Sigmoid colon (tissue), 4 donors: ENCODE measurements around the gene C11orf58.

Experiments
- EP300 ChIP-seq, 4 donors: sonication (generic); formaldehyde crosslinking; IDR thresholded peaks; one replicate each; pipeline ENCODE4 v1.6.1; 2017; ENCODE audit warnings: antibody characterized with exemption in 4 of 4
- POLR2AphosphoS5 ChIP-seq, 4 donors: sonication (generic); formaldehyde crosslinking; IDR thresholded peaks; one replicate each; pipeline ENCODE4 v1.6.1; 2017; ENCODE audit warnings: antibody characterized with exemption in 4 of 4
- TF ChIP-seq, protein P1 (sequence below), 4 experiments: fragments of 450-650 bp in 3 of 4; fragments of 200-600 bp in 1 of 4; IDR thresholded peaks; one replicate each; pipeline ENCODE4 v1.5.1; 2016 to 2019; ENCODE audit warnings: antibody characterized with exemption in 4 of 4, mild to moderate bottlenecking in 3 of 4, moderate library complexity in 2 of 4

DNA sequence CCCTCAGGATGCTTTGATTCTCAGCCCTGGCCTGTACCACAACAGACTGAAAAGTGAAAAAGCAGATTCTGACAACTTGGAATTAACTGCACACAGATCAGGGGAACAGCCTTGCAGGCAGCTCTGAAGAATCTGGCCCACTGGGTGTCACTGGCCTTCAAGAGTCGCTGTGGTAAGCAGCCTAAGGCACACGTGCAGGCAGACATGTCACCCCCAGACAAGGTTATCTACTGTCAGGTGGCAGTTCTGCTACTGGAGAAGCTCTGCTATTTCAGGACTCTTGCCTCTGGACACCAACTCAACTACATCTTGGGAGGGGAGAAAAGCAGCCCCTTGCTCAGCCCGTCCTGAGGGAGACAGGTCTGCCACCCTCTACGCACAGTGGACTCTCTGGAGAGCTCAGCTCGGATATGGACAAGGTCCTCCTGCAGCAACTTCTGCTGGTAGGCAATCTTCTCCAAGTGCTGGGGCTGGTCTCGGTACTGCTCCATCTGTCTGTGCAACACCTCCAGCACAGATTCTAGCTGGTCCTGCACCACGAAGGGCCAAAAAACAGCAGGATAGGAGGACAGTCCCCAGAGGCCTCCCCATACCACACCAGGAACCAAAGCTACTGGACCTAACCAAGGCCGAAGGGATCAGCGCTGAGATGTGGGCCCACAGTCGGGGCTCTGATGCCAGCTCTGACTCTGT is 63.0 kb downstream of the C11orf58 start:
- TF ChIP-seq, protein P1, sequence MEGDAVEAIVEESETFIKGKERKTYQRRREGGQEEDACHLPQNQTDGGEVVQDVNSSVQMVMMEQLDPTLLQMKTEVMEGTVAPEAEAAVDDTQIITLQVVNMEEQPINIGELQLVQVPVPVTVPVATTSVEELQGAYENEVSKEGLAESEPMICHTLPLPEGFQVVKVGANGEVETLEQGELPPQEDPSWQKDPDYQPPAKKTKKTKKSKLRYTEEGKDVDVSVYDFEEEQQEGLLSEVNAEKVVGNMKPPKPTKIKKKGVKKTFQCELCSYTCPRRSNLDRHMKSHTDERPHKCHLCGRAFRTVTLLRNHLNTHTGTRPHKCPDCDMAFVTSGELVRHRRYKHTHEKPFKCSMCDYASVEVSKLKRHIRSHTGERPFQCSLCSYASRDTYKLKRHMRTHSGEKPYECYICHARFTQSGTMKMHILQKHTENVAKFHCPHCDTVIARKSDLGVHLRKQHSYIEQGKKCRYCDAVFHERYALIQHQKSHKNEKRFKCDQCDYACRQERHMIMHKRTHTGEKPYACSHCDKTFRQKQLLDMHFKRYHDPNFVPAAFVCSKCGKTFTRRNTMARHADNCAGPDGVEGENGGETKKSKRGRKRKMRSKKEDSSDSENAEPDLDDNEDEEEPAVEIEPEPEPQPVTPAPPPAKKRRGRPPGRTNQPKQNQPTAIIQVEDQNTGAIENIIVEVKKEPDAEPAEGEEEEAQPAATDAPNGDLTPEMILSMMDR (IDR thresholded peaks at IDR 0.05): no peak
- TF ChIP-seq POLR2AphosphoS5 (IDR thresholded peaks at IDR 0.05) (no peak), EP300 (IDR thresholded peaks at IDR 0.05) (no peak)
